Measurements from ENCODE around the gene IL31RA. TPM values are rescaled to one million over a fixed set of nuclear protein-coding genes. Genes with fewer than 3 reads are reported as not detected.

IL31RA gene
- total and polyA plus RNA-seq, 2 experiments from 2014 or later, result not detected

GRCh38 chr5:55821731-55822512 is 29.2 kb upstream of the IL31RA start:
- DNase-seq (ENCODE audit: low spot score), result peak; percentile 62
- H4K20me1 ChIP-seq (replicated peaks; ENCODE audit: insufficient read depth), result no peaks in the 10 kb centered on the region
- no peak overlapping the region for H3K27ac ChIP-seq (ENCODE audit: low read depth)
- H3K4me1 ChIP-seq (ENCODE audit: insufficient read depth), result no peaks in the 10 kb centered on the region
- Mint-ChIP-seq H3K27me3 (ENCODE audit: insufficient read depth, low read depth, poor library complexity) (peaks cover 12% of the 10 kb centered on the region), H3K36me3 (ENCODE audit: low read depth) (no peaks in the 10 kb centered on the region), H3K9me3 (no peaks in the 10 kb centered on the region), H3K27ac (no peak overlapping the region), H3K4me3 (peak overlapping the region; percentile 82), H3K4me1 (peaks cover 8% of the 10 kb centered on the region)
- H3K4me2 ChIP-seq, result peak overlapping the region; percentile 89
- H3K27me3 ChIP-seq (ENCODE audit: insufficient read depth), result peaks cover 27% of the 10 kb centered on the region
- no peaks in the 10 kb centered on the region for H3K79me2 ChIP-seq (replicated peaks; ENCODE audit: insufficient read depth)
- H3F3A ChIP-seq (replicated peaks; ENCODE audit: low read depth), result no peaks in the 10 kb centered on the region
- ATAC-seq, result peak; percentile 97
- H3K9me2 ChIP-seq (ENCODE audit: insufficient read depth), result no peaks in the 10 kb centered on the region
- TF ChIP-seq POLR2AphosphoS5 (IDR thresholded peaks at IDR 0.05; ENCODE audit: low read depth) (no peak), CTCF (conservative IDR thresholded peaks at IDR 0.05; ENCODE audit: low read depth in 2 of 2) (no peak), JUNB (IDR thresholded peaks at IDR 0.05; ENCODE audit: unreplicated experiment) (no peak), ZNF114 (CRISPR knock-in tag; IDR thresholded peaks at IDR 0.05) (no peak), EZH2phosphoT487 (IDR thresholded peaks at IDR 0.05; ENCODE audit: unreplicated experiment) (no peak), STAT1 (IDR thresholded peaks at IDR 0.05; ENCODE audit: unreplicated experiment) (no peak), REST (IDR thresholded peaks at IDR 0.05; ENCODE audit: unreplicated experiment) (no peak), EZH2 (IDR thresholded peaks at IDR 0.05; ENCODE audit: low read depth, unreplicated experiment) (no peak), CREB1 (CRISPR knock-in tag; IDR thresholded peaks at IDR 0.05; ENCODE audit: low read depth) (no peak), ETS1 (IDR thresholded peaks at IDR 0.05) (no peak), ZNF331 (CRISPR knock-in tag; IDR thresholded peaks at IDR 0.05; ENCODE audit: low read depth) (no peak), ZNF462 (CRISPR knock-in tag; IDR thresholded peaks at IDR 0.05) (no peak), NANOG (IDR thresholded peaks at IDR 0.05; ENCODE audit: borderline replicate concordance) (no peak)
- H3K36me3 ChIP-seq (ENCODE audit: insufficient read depth), result no peaks in the 10 kb centered on the region
- peak overlapping the region; percentile 99 for H2AFZ ChIP-seq
- H3K4me3 ChIP-seq, result peak overlapping the region; percentile 76
